Smooth muscle cell (in vitro differentiated cells): ENCODE measurements around the gene KIF7. TPM values are rescaled to one million over a fixed set of nuclear protein-coding genes. Genes with fewer than 3 reads are reported as not detected.

Experiments
- DNase-seq: peaks from one replicate; lab custom pipeline; 2025; ENCODE audit not compliant: unreplicated experiment; lab: John Stamatoyannopoulos, UW
- H2AFZ ChIP-seq: fragments of 200-600 bp; sonication (generic); 2 replicates; pipeline ENCODE4 v1.6.0; 2016; ENCODE audit warnings: antibody characterized with exemption, low read depth, mild to moderate bottlenecking
- H3F3A ChIP-seq: fragments of 200-600 bp; sonication (generic); 2 replicates; pipeline ENCODE4 v1.6.0; 2017; ENCODE audit warnings: antibody characterized with exemption, low read depth
- H3K27ac ChIP-seq: fragments of 200-600 bp; sonication (generic); 2 replicates; pipeline ENCODE4 v1.5.1; 2016; ENCODE audit warnings: low read depth, mild to moderate bottlenecking
- H3K27me3 ChIP-seq: fragments of 200-600 bp; sonication (generic); 2 replicates; pipeline ENCODE4 v1.6.1; 2016; ENCODE audit warnings: low read depth, mild to moderate bottlenecking
- H3K36me3 ChIP-seq: fragments of 200-600 bp; sonication (generic); 2 replicates; pipeline ENCODE4 v1.5.1; 2016; ENCODE audit warnings: low read depth
- H3K4me1 ChIP-seq: fragments of 200-600 bp; sonication (generic); 2 replicates; pipeline ENCODE4 v1.5.1; 2016; ENCODE audit warnings: low read depth
- H3K4me2 ChIP-seq: fragments of 200-600 bp; sonication (generic); 2 replicates; pipeline ENCODE4 v1.6.0; 2016; ENCODE audit warnings: mild to moderate bottlenecking
- H3K4me3 ChIP-seq: fragments of 200-600 bp; sonication (generic); 2 replicates; pipeline ENCODE4 v1.5.1; 2016; ENCODE audit warnings: mild to moderate bottlenecking
- H3K79me2 ChIP-seq: fragments of 200-600 bp; sonication (generic); 2 replicates; pipeline ENCODE4 v1.6.0; 2016; ENCODE audit warnings: low read depth, mild to moderate bottlenecking
- H3K9ac ChIP-seq: fragments of 200-600 bp; sonication (generic); 2 replicates; pipeline ENCODE4 v1.6.0; 2016; ENCODE audit warnings: low read depth
- H3K9me3 ChIP-seq: fragments of 200-600 bp; sonication (generic); replicated peaks from 2 replicates; pipeline ENCODE4 v1.5.1; 2016; ENCODE audit warnings: low read depth
- H4K20me1 ChIP-seq: fragments of 200-600 bp; sonication (generic); 2 replicates; pipeline ENCODE4 v1.6.0; 2016; ENCODE audit warnings: low read depth
- WGBS: methylation state at CpG from one replicate; pipeline ENCODE4 v1.1.7; 2016; ENCODE audit warnings: low lambda C conversion rate; 5-methylcytosine and 5-hydroxymethylcytosine counted together
- polyA plus RNA-seq: library from polyadenylated mRNA; unstranded; fragments of >200 nt; fragmentation: Nextera tagmentation; extraction: Ambion mirVana; gene quantifications from 2 replicates; pipeline ENCODE4 v1.2.1, GENCODE V29; 2016
- total RNA-seq: library from RNA; depleted of rRNA; stranded (reverse); fragments of >200 nt; gene quantifications from 2 replicates; pipeline ENCODE4 v1.2.3, GENCODE V29; 2014
- TF ChIP-seq, protein P1 (sequence below): fragments of 200-600 bp; sonication (generic); IDR thresholded peaks from 2 replicates; pipeline ENCODE4 v1.5.1; 2017; ENCODE audit warnings: borderline replicate concordance, mild to moderate bottlenecking, antibody characterized with exemption; ENCODE audit not compliant: insufficient read depth, poor library complexity, severe bottlenecking

KIF7 gene
- total and polyA plus RNA-seq, 2 experiments from 2014 or later = 4.8 to 7.6 TPM

DNA sequence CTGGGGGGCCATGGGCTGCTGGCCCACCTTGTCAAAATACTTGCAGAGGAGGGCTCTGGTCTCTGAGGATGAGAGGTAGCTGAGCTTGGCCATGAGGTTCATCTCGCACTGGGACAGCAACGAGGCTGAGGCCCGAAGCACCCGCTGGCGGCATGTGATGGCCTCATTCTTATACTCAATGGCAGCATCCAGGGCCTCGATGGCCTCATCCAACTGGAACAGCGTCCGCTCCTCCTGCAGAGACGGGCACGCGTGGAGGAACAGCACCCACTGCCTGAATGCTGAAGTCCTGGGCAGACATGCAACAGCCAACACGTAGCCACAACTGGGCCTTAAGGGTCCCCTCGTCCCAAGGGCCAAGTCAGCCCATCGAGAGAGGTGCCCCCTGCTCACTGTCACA is 25.0 kb downstream of the KIF7 start:
- H3K4me3 ChIP-seq = no peak overlapping the region
- H2AFZ ChIP-seq = no peak overlapping the region
- no peak overlapping the region for H3K9ac ChIP-seq
- 90% methylated on average over 14 of the region's 14 CpGs for WGBS
- H3F3A ChIP-seq = no peaks in the 10 kb centered on the region
- TF ChIP-seq, protein P1, sequence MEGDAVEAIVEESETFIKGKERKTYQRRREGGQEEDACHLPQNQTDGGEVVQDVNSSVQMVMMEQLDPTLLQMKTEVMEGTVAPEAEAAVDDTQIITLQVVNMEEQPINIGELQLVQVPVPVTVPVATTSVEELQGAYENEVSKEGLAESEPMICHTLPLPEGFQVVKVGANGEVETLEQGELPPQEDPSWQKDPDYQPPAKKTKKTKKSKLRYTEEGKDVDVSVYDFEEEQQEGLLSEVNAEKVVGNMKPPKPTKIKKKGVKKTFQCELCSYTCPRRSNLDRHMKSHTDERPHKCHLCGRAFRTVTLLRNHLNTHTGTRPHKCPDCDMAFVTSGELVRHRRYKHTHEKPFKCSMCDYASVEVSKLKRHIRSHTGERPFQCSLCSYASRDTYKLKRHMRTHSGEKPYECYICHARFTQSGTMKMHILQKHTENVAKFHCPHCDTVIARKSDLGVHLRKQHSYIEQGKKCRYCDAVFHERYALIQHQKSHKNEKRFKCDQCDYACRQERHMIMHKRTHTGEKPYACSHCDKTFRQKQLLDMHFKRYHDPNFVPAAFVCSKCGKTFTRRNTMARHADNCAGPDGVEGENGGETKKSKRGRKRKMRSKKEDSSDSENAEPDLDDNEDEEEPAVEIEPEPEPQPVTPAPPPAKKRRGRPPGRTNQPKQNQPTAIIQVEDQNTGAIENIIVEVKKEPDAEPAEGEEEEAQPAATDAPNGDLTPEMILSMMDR = no peak
- H3K4me1 ChIP-seq = no peaks in the 10 kb centered on the region
- DNase-seq = no peak
- H4K20me1 ChIP-seq = no peaks in the 10 kb centered on the region
- no peak overlapping the region for H3K4me2 ChIP-seq
- H3K36me3 ChIP-seq = no peaks in the 10 kb centered on the region
- no peak overlapping the region for H3K27ac ChIP-seq
- H3K27me3 ChIP-seq = no peaks in the 10 kb centered on the region
- no peaks in the 10 kb centered on the region for H3K9me3 ChIP-seq
- no peaks in the 10 kb centered on the region for H3K79me2 ChIP-seq

DNA sequence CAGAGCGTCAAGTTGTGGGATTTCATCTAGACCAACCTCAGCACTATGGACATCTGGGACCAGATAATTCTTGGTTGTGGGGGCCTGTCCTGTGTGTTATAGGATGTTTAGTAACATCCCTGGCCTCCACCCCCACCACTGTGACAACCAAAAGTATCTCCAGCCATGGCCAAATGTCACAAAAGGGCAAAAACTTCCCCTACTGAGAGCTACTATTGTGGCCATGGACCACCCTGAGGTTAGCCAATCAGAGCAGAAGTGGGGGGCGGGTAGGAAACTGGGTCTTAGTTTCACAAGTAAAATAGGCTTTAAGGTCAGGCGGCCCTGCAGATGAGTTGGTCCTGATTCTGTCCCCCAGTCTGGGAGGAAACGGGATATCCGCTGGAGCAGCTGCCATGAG is 25.4 kb downstream of the KIF7 start:
- TF ChIP-seq, protein P1 = no peak
- Histone ChIP-seq H3K4me1 (no peaks in the 10 kb centered on the region), H3K4me3 (no peak overlapping the region), H3K36me3 (no peaks in the 10 kb centered on the region), H2AFZ (no peak overlapping the region), H4K20me1 (no peaks in the 10 kb centered on the region), H3K9ac (no peak overlapping the region), H3K27me3 (no peaks in the 10 kb centered on the region), H3K79me2 (no peaks in the 10 kb centered on the region), H3K9me3 (no peaks in the 10 kb centered on the region), H3K4me2 (no peak overlapping the region), H3K27ac (no peak overlapping the region), H3F3A (no peaks in the 10 kb centered on the region)
- 97% methylated on average over 5 of the region's 5 CpGs for WGBS
- no peak for DNase-seq

DNA sequence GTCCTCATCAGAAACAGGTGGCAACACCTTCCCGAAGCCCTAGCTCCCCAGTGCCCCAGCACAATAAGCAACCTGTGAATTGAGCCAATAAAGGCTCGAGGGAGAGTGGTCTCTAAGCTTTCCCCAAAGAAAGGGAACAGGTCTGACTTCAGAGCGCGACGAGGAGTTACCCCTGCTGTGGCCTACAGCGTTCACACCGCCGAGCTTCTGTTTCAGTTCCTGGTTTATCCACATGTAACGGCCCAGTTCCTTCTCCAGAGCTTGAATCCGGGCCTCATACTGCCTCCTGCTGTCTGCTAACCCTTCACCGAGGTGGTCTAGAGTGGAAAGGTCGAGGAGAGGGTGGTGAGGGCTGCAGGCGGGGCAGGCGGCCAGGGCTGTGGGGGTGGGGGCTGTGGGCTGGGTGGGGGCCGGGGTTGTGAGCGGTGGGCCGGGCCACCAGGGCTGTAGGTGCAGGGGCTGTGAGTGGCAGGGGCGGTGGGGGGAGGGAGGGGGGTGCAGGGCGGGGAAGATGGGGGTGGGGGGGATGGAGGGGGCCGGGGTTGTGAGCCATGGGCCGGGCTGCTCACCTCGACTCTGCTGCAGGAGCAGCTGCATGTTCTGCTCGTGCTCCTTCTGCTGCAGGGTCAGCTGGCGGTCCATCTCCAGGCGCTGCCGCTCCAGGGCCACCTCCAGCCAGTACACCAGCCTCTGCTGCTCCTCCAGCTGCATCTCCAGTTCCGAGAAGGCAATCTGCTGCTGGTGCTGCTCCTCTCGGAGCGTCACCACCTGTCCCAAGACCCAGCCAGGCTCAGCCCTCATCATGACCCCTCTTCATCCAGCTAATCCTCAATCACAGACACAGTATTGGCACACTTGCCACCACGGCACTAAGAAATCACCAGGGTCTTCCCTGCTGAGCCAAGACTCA is 26.2 kb downstream of the KIF7 start:
- Histone ChIP-seq H3K79me2 (no peaks in the 10 kb centered on the region), H3K4me3 (no peak overlapping the region), H3K9ac (no peak overlapping the region), H3K27ac (no peak overlapping the region), H3K4me2 (no peak overlapping the region), H4K20me1 (no peaks in the 10 kb centered on the region), H3F3A (no peaks in the 10 kb centered on the region), H3K9me3 (no peaks in the 10 kb centered on the region), H3K4me1 (no peaks in the 10 kb centered on the region), H3K36me3 (no peaks in the 10 kb centered on the region), H2AFZ (no peak overlapping the region), H3K27me3 (no peaks in the 10 kb centered on the region)
- DNase-seq = no peak
- TF ChIP-seq, protein P1 = no peak
- 91% methylated on average over 24 of the region's 30 CpGs for WGBS

DNA sequence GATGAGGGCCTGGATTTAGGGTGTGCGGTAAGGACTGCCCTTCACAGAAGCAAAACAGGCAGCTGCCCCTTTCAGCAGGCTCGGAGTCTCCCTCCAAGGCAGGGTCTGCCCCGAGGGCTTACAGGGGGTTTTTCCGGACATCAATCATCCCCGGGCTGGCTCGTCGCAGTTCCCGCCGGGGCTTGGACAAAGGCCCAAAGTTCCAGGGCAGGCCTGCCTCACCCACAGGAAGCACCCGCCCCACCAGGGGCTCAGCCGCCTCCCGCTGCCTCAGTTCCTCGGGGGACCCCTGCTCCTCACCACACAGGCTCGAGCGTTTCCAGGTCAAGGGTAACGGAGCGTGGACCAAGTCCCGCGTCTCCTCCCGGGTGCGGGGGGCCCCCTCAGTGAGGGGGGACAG is 27.0 kb downstream of the KIF7 start:
- no peaks in the 10 kb centered on the region for H3K27me3 ChIP-seq
- no peak overlapping the region for H3K27ac ChIP-seq
- no peak for DNase-seq
- no peak overlapping the region for H3K4me2 ChIP-seq
- no peak overlapping the region for H3K9ac ChIP-seq
- H3K36me3 ChIP-seq = no peaks in the 10 kb centered on the region
- no peaks in the 10 kb centered on the region for H3K9me3 ChIP-seq
- no peaks in the 10 kb centered on the region for H3F3A ChIP-seq
- H3K79me2 ChIP-seq = no peaks in the 10 kb centered on the region
- H2AFZ ChIP-seq = no peak overlapping the region
- TF ChIP-seq, protein P1 = no peak
- H4K20me1 ChIP-seq = no peaks in the 10 kb centered on the region
- H3K4me1 ChIP-seq = no peaks in the 10 kb centered on the region
- over 99% methylated on average over 21 of the region's 21 CpGs for WGBS
- H3K4me3 ChIP-seq = no peak overlapping the region
